ENCODE data around the gene C2orf76.

GRCh38 chr2:119339562-119339923 is 27.1 kb downstream of the C2orf76 start:
- TF ChIP-seq CTCF (IDR thresholded peaks at IDR 0.05) (no peak), POLR2A (IDR thresholded peaks at IDR 0.05) (no peak)

Data from adrenal gland (tissue), 5 donors.